Tibial artery (tissue), 4 donors: ENCODE measurements around the gene ANKRD16.
A peak's percentile ranks its signal among the peaks of the same experiment; 100 is the strongest.

Source experiments
- DNase-seq, 2 donors: peaks; one replicate each; pipeline ENCODE4 v3.0.0-alpha.2; 2019
- H3K27ac ChIP-seq, 2 donors: fragments of 200-600 bp; sonication (generic) in 1 of 2; 1 replicate in 1 of 2; 2 replicates in 1 of 2; pipeline ENCODE4 v1.5.1; 2018 to 2019; ENCODE audit warnings: mild to moderate bottlenecking in 1 of 2
- H3K27me3 ChIP-seq, 2 donors: fragments of 200-600 bp; sonication (generic) in 1 of 2; one replicate each; pipeline versions ENCODE4 v1.5.1 to v1.6.0; 2016 to 2019
- H3K36me3 ChIP-seq, 3 donors: fragments of 200-600 bp; sonication (generic) in 2 of 3; one replicate each; pipeline ENCODE4 v1.5.1; 2016 to 2019; ENCODE audit warnings: mild to moderate bottlenecking in 2 of 3
- H3K4me1 ChIP-seq, 4 donors: fragments of 200-600 bp; sonication (generic) in 2 of 4; 1 replicate in 3 of 4; 2 replicates in 1 of 4; pipeline ENCODE4 v1.5.1; 2016 to 2019
- H3K4me3 ChIP-seq, 2 donors: fragments of 200-600 bp; sonication (generic) in 1 of 2; 1 replicate in 1 of 2; 2 replicates in 1 of 2; pipeline ENCODE4 v1.5.1; 2018 to 2019; ENCODE audit warnings: mild to moderate bottlenecking in 2 of 2
- H3K9me3 ChIP-seq, 3 donors: fragments of 200-600 bp; sonication (generic) in 1 of 3; one replicate each; pipeline ENCODE4 v1.5.1; 2016 to 2019
- intact Hi-C: fragments of 100-400 bp; cut with DNase I; formaldehyde crosslinking; loops from one replicate; pipeline ENCODE4 v1.15.0; 2023; ENCODE audit warnings: low total_unique reads
- TF ChIP-seq, protein P1 (sequence below), 2 experiments: fragments of 200-600 bp in 1 of 2; fragments of 450-650 bp in 1 of 2; IDR thresholded peaks; one replicate each; pipeline ENCODE4 v1.5.1; 2017 to 2019; ENCODE audit warnings: antibody characterized with exemption in 2 of 2, mild to moderate bottlenecking in 1 of 2, moderate library complexity in 1 of 2

The ANKRD16 gene

DNA sequence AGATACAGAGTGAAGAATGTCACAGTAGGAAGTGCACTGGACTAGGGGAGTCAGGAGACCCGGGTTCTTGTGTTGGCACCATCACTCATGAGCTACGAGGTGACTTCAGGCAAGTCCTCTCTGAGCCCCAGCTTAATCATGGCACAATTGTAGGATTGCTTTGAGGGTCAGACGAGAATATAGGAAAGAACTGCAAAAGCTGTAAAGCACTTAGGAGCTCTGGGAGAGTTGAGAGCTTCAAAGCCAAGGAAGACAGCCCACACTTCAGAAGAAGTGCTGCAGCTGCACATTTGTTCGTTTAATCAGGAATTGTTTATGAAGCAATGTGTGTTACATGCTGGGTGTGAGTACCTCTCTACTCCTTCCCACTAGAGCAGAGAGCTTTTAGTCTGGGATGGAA lies 4.7 kb upstream of the ANKRD16 start:
- peaks cover 7 to 37% (median 21%) of the 10 kb centered on the region in 3 donors for H3K36me3 ChIP-seq
- no peaks in the 10 kb centered on the region for H3K9me3 ChIP-seq
- intact Hi-C loops = no loop called here
- DNase-seq = no peak
- TF ChIP-seq, protein P1, sequence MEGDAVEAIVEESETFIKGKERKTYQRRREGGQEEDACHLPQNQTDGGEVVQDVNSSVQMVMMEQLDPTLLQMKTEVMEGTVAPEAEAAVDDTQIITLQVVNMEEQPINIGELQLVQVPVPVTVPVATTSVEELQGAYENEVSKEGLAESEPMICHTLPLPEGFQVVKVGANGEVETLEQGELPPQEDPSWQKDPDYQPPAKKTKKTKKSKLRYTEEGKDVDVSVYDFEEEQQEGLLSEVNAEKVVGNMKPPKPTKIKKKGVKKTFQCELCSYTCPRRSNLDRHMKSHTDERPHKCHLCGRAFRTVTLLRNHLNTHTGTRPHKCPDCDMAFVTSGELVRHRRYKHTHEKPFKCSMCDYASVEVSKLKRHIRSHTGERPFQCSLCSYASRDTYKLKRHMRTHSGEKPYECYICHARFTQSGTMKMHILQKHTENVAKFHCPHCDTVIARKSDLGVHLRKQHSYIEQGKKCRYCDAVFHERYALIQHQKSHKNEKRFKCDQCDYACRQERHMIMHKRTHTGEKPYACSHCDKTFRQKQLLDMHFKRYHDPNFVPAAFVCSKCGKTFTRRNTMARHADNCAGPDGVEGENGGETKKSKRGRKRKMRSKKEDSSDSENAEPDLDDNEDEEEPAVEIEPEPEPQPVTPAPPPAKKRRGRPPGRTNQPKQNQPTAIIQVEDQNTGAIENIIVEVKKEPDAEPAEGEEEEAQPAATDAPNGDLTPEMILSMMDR (IDR thresholded peaks at IDR 0.05) = no peak
- no peaks in the 10 kb centered on the region for H3K27me3 ChIP-seq
- H3K4me3 ChIP-seq = no peak overlapping the region
- no peak overlapping the region for H3K27ac ChIP-seq
- H3K4me1 ChIP-seq = peaks cover 0 to 23% (median 14%) of the 10 kb centered on the region in 4 donors

DNA sequence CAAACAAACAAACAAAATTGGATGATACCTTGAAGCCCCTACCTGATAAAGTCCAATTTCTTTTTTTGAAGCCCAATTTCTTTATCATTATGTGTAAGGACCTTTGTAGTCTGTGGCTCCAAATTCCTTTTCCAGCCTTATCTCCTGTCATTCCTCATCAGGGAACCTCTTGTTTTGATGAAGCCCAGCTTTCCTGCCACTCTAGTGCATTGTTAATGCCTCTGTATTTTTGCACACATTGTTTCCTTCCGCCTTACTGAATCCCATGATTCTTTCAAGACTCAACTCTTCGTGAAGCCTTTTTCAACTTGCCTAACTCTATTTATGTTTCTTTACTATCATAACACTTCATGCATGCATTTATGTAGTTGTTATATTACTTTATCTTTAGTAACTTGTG lies 3.6 kb upstream of the ANKRD16 start:
- peaks cover 0 to 30% (median 17%) of the 10 kb centered on the region in 4 donors for H3K4me1 ChIP-seq
- no peaks in the 10 kb centered on the region for H3K9me3 ChIP-seq
- DNase-seq = no peak
- no peak overlapping the region for H3K4me3 ChIP-seq
- no peak overlapping the region for H3K27ac ChIP-seq
- no peaks in the 10 kb centered on the region for H3K27me3 ChIP-seq
- TF ChIP-seq, protein P1 (IDR thresholded peaks at IDR 0.05) = no peak
- H3K36me3 ChIP-seq = peaks cover 7 to 34% (median 21%) of the 10 kb centered on the region in 3 donors
- intact Hi-C loops = no loop called here

DNA sequence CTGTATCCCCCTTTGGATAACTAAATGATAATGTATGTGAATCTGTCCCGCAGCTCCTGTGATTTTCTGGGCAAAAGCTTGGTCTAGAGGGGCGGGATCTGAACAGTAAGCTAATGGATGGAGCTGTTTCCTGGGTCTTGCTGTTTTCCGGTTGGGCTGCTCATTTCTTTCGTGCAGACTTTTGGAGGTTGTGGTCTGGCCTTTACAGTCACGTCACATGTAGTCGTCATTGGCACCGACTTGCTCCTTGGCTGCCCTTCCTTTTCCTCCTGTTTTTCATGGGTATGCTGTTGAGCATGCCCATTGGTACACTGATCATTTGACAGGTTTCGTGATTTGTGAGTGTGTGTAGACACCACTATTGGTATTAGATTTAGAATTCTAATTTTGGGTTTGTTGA lies 2.3 kb upstream of the ANKRD16 start:
- Histone ChIP-seq H3K36me3 (peaks cover 3 to 27% (median 24%) of the 10 kb centered on the region in 3 donors), H3K4me1 (peaks cover 0 to 43% (median 30%) of the 10 kb centered on the region in 4 donors), H3K27ac (no peak overlapping the region), H3K4me3 (no peak overlapping the region), H3K9me3 (no peaks in the 10 kb centered on the region), H3K27me3 (no peaks in the 10 kb centered on the region)
- TF ChIP-seq, protein P1 (IDR thresholded peaks at IDR 0.05) = no peak
- DNase-seq = peak in 1 of 2 donors; percentile 44
- intact Hi-C loops = no loop called here

DNA sequence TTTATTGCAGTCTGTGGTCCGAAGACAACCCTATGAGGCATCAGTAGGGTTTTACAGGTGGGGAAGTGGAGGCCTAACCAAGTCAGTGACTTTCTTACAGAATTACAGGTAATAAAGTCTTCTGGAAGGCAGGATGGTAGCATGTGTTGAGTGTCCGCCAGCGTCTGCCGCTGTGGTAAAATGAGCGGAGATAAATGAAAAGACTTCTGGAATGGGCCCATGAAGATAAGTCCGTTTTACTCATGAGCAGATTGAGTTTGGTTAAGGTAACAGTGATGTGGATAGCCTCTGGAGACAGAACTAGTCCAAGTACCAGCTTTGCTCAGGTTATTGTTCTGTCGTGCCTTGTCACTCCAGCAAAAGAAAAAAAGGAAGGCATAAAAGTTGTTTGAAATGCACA lies 1.3 kb upstream of the ANKRD16 start:
- peaks cover 0 to 43% (median 30%) of the 10 kb centered on the region in 4 donors for H3K4me1 ChIP-seq
- intact Hi-C loops = no loop called here
- no peaks in the 10 kb centered on the region for H3K9me3 ChIP-seq
- H3K27ac ChIP-seq = peak overlapping the region; percentile 73 to 84
- H3K36me3 ChIP-seq = peaks cover 3 to 30% (median 22%) of the 10 kb centered on the region in 3 donors
- H3K4me3 ChIP-seq = peak overlapping the region; percentile 79 to 98
- H3K27me3 ChIP-seq = no peaks in the 10 kb centered on the region
- no peak for DNase-seq
- TF ChIP-seq, protein P1 (IDR thresholded peaks at IDR 0.05) = no peak

DNA sequence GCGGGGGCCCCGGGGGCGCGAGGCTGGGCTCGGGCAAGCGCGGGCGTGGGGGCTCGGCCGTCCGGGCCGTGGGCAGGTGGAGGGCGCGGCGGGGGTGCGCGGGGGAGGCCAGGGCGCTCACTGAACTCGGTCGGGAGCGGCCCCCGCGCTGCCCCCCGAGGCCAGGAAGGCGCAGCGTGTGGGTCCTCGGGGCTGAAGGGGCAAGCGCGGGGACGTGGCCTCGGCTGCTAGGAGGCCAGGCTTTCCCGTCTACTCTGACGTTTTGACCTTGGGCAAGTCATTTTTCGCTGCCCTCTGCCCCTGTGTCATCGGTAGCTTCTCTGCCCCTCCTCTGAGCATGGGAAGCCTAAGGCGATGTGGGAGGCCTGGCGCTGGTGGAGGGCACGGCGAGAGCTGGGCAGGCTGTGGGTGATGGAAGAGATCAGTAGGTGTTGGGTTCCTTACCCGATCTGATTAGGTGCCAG lies 791 bp upstream of the ANKRD16 start:
- Histone ChIP-seq H3K4me1 (peaks cover 0 to 43% (median 30%) of the 10 kb centered on the region in 4 donors), H3K4me3 (peak overlapping the region; percentile 79 to 98), H3K27ac (peak overlapping the region; percentile 73 to 84), H3K27me3 (no peaks in the 10 kb centered on the region), H3K9me3 (no peaks in the 10 kb centered on the region), H3K36me3 (peaks cover 3 to 30% (median 20%) of the 10 kb centered on the region in 3 donors)
- no peak for DNase-seq
- TF ChIP-seq, protein P1 (IDR thresholded peaks at IDR 0.05) = no peak
- intact Hi-C loops = loop anchor here (1.0 kb wide), 1 partner anchor 77 kb away; the partner anchor contains the start of gene GDI2
